ENCODE data around the gene NFIL3. TPM values are rescaled to one million over a fixed set of nuclear protein-coding genes. Genes with fewer than 3 reads are reported as not detected.

Gene NFIL3
- total and polyA plus RNA-seq, 2 of the 4 experiments (the other 2 are of a cell fraction): 27.6 to 27.7 TPM

- H4K91ac ChIP-seq (ENCODE audit: insufficient read depth, low read depth, low read length): no peak overlapping the region; the same call in 1 of the 2 replicates
- peak; percentile 92 for ATAC-seq (ENCODE audit: low read depth)
- H3K14ac ChIP-seq (replicated peaks; ENCODE audit: low read depth, low read length): no peak overlapping the region
- no peak overlapping the region for H4K8ac ChIP-seq (ENCODE audit: low read depth in 2 of 2, low read length in 2 of 2)
- H3K4me3 ChIP-seq (ENCODE audit: insufficient read depth, low read depth, low read length): no peak overlapping the region
- H3K23ac ChIP-seq (ENCODE audit: low read depth, low read length): no peak overlapping the region
- ChIA-PET POLR2A (ENCODE audit: unreplicated experiment) (interaction anchor here (0.6 kb wide), 1 partner anchor 238 kb away, joined by 3 read pairs; no protein-coding TSS in a partner anchor), CTCF (interaction anchor here (0.6 to 3.5 kb wide), 5 partner anchors 9 to 518 kb away, joined by 3 to 12 read pairs (median 5); no protein-coding TSS in a partner anchor)
- dilution Hi-C loops (cut with HindIII; ENCODE audit: low sequenced_read_pairs, unreplicated experiment) (no loop called here), in situ Hi-C loops (cut with MboI; ENCODE audit: low sequenced_read_pairs) (no loop called here), intact Hi-C loops (cut with micrococcal nuclease) (no loop called here)
- no peaks in the 10 kb centered on the region for H3K9me3 ChIP-seq (ENCODE audit: control insufficient read depth, insufficient read depth, low read length)
- H3K9ac ChIP-seq (ENCODE audit: low read depth, low read length): no peak overlapping the region
- no peaks in the 10 kb centered on the region for H3K36me3 ChIP-seq (ENCODE audit: control insufficient read depth, insufficient read depth, low read length)
- H4K20me1 ChIP-seq (ENCODE audit: insufficient read depth, low read length): no peaks in the 10 kb centered on the region
- peaks cover 6% of the 10 kb centered on the region; the same call in 1 of the 2 replicates for H3K9me1 ChIP-seq (ENCODE audit: insufficient read depth, low read length)
- H3K27me3 ChIP-seq (ENCODE audit: control insufficient read depth, insufficient read depth, low read length): no peaks in the 10 kb centered on the region
- no peak overlapping the region for H3K27ac ChIP-seq (ENCODE audit: insufficient read depth, low read length)
- no peak overlapping the region for H3K56ac ChIP-seq (ENCODE audit: extremely low read depth, insufficient read depth, low read length)
- H2BK5ac ChIP-seq (ENCODE audit: low read depth, low read length, poor library complexity, severe bottlenecking): peak overlapping the region; percentile 70
- DNase-seq: peak; percentile 98
- H3K18ac ChIP-seq (ENCODE audit: low read depth, low read length): no peak overlapping the region
- H2BK120ac ChIP-seq (ENCODE audit: low read depth, low read length): peak overlapping the region; percentile 60; the same call in 1 of the 2 replicates
- peak overlapping the region; percentile 81; the same call in 1 of the 2 replicates for H3K4me2 ChIP-seq (ENCODE audit: low read depth, low read length)
- 0% methylated on average over 1 of the region's 2 CpGs; no CpG with 5 or more reads in 1 of the 2 experiments for WGBS, 2 experiments (ENCODE audit: extremely low coverage in 2 of 2, insufficient read length in 1 of 2)
- H3K79me1 ChIP-seq (ENCODE audit: low read depth in 1 of 2, low read length in 2 of 2): peaks cover 0 to 3% of the 10 kb centered on the region in 2 experiments; a peak in 1 of 4 replicates
- H2BK15ac ChIP-seq (ENCODE audit: low read depth, low read length): no peak overlapping the region; the same call in 2 of the 3 replicates
- H2AK9ac ChIP-seq (replicated peaks; ENCODE audit: low read depth, low read length, poor library complexity): no peak overlapping the region
- H3K4ac ChIP-seq (ENCODE audit: low read depth, low read length): no peak overlapping the region
- no peak overlapping the region for H2AK5ac ChIP-seq (ENCODE audit: low read depth, low read length)
- TF ChIP-seq MAZ (IDR thresholded peaks at IDR 0.05; ENCODE audit: borderline replicate concordance, low read depth, low read length) (0 out of 2 replicates have a peak, but pooled peaks have one; percentile 24), USF2 (IDR thresholded peaks at IDR 0.05; ENCODE audit: low read depth, low read length) (no peak), MAFK (IDR thresholded peaks at IDR 0.05; ENCODE audit: low read depth, low read length) (peak; percentile 49), CTCF (conservative IDR thresholded peaks at IDR 0.05; ENCODE audit: low read depth, low read length) (peak; percentile 48), RAD21 (IDR thresholded peaks at IDR 0.05; ENCODE audit: low read length) (peak; percentile 72), FOS (IDR thresholded peaks at IDR 0.05; ENCODE audit: low read depth, low read length) (peak; percentile 96), POLR2A (IDR thresholded peaks at IDR 0.05; ENCODE audit: low read depth, low read length) (no peak), MXI1 (IDR thresholded peaks at IDR 0.05; ENCODE audit: borderline replicate concordance, low read depth, low read length) (no peak), RCOR1 (IDR thresholded peaks at IDR 0.05; ENCODE audit: insufficient replicate concordance, low read length) (no peak), SMC3 (IDR thresholded peaks at IDR 0.05; ENCODE audit: low read depth, low read length) (peak; percentile 45), BHLHE40 (IDR thresholded peaks at IDR 0.05; ENCODE audit: low read depth, low read length) (peak; percentile 80), CEBPB (IDR thresholded peaks at IDR 0.05; ENCODE audit: low read depth, low read length) (peak; percentile 64)
- H2AFZ ChIP-seq (replicated peaks; ENCODE audit: low read length, poor library complexity): no peak overlapping the region
- no peak overlapping the region for H4K5ac ChIP-seq (ENCODE audit: low read depth, low read length)
- no TSS peak for BruUV-seq (replicated peaks)
- H2BK20ac ChIP-seq (ENCODE audit: low read depth, low read length): no peak overlapping the region
- peaks cover 6% of the 10 kb centered on the region for H3K4me1 ChIP-seq (ENCODE audit: control insufficient read depth, insufficient read depth, low read length)
Measured at GRCh38 chr9:91433180-91433579, 9.5 kb upstream of the NFIL3 start.
